Middle frontal gyrus (tissue), 1 donor: ENCODE measurements around the gene SNX9.

ENCODE experiments used
- DNase-seq: peaks from one replicate; pipeline ENCODE4 v3.0.0-alpha.2; 2015; ENCODE audit warnings: low spot score; ENCODE audit errors: extremely low spot score

SNX9 gene

DNA sequence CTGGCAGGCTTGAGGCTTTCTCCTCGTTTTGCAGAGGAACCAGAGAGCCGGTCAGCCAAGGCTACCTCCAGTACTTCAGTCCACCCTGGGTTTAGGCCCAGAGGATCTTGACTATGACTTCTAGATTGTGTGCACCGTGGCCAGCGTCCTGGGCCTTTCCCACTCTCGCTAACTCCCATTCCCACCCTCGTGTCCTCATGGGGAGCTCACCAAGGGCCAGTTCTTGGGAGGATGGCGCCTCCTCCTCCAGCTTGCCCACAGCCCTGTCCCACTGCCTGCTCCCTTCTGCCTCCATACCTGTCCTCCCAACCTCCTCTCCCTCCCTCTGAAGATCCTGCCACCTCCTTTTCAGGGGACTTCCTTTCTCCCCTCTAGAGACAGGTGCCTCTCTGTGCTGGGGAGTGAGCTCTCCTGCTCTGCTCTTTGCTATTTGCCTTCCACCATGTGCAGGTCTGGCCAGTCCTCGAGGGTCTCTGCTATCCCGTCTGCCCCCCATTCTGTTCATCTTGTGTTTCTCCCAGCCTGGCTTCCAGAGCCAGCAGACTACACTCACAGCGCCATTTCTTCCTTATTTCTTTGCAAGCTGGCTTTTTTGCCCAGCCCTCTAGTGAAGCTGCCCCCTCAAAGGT, 154.2 kb downstream of the SNX9 start:
- DNase-seq = no peak

DNA sequence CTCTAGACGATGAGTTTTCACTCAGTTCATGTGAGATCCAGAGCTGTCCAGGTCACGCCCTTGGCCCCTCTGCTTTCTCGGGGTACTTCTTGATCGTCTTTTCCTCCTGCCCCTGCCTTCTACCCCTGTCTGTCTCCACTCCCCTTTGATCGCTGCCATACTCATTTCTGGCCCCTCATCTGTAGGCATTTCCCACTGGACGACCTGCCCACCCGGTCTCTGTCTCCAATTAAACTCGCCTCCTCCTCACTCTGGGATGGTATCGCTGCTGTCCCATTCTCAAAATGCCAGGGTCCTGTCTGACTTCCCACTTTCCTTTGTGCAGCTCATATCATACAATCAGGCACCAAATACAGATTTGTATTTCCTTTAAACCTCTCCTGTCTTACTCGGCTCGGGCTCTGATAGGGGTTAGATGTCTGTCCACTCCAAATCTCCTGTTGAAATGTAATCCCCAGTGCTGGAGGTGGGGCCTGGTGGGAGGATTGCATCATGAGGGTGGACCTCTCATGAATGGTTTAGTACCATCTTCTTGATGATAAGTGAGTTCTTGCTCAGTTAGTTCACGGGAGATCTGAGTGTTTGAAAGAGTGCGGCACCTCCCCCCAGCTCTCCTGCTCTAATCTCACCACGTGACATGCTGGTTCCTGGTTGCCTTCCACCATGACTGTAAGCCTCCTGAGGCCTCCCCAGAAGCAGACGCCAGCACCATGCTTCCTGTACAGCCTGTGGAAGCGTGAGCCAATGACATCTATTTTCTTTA, 155.2 kb downstream of the SNX9 start:
- DNase-seq = no peak

DNA sequence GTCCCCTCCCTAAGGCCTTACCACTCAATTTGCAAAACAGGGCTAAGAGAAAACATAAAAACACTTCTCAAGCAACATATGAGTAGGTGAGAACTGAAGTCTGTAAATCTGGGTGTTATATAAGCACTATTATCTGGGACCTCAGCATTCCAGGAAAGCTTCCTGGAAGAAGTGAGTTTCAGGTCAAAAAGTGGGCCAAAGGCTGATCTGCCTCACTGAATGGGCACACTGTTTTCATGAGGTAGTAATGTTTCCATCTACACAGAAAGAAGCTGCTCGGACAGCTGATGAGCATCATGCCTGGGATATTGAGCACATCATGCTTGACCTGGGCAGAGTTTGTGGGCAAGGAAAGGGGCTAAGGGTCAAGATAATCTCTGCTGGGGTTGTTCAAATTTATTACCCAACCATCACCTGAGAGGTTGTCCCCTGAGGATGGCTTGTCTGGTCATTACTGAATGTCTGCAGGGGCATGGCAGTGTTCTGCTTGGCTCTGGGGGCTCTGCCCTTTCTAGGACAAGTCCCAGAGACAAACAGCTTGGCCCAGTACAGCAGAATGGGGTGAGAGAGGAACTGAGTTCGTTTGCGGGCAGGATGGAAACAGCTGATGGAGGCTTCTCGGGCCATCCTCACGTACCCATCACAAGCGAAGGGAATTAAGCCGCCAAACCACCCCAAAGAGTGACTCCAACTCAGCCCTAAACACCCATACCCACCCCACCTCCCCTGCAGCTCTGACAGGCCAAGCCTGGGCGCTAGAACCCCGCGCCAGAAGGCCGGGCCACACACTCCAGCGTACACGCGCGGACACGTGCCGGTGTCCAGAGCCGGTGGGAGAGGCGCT, 157.5 kb downstream of the SNX9 start:
- DNase-seq = no peak

DNA sequence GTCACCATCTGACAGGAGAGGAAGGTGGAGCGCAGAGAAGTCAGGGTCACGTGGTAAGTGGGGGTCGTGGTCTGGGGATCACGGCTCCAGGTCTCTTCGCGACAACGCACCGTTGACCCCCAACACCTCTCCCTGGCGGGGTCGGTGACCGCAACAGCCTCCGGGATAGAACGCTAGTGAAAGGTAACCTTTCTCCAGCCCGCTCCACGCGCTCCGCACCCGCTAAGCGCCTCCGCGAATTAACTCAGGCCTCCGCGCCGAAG, 158.0 kb downstream of the SNX9 start:
- DNase-seq = no peak

DNA sequence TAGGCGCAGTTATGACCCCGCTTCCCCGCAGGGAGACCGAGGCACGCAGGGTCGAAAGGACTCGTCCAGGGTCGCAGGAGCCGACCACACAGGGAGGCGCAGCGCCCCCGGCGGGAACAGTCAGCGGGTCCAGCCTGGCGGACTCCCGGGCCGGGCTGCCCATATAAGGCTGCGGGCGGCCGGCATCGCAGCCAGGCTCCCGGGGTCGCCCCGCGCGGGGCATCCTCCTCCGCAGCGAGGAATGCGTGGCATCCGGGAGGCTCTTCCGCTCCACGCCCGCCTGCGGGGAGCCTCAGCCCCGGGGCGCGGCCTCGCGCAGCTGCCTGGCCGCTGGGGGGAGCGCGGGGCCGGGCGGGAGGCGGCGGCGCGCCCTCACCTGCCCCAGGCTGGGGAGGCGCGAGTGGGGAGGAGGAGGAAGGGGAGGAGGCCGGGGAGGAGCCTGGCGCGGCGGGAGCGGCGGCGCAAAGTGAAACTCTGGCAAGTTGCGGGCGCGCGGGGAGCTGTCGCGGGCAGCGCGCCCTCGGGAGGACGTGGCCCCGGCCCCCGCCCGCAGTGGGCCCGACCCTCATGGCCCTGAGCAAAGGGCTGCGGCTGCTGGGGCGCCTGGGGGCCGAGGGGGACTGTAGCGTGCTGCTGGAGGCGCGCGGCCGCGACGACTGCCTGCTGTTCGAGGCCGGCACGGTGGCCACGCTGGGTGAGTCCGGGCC, 158.5 kb downstream of the SNX9 start, which contains the start of gene SYNJ2:
Gene SYNJ2 (plus strand): TSS at position 469 of the 707 bp plus-strand sequence. CDS start 99 bp downstream, at position 568.
- no peak for DNase-seq

DNA sequence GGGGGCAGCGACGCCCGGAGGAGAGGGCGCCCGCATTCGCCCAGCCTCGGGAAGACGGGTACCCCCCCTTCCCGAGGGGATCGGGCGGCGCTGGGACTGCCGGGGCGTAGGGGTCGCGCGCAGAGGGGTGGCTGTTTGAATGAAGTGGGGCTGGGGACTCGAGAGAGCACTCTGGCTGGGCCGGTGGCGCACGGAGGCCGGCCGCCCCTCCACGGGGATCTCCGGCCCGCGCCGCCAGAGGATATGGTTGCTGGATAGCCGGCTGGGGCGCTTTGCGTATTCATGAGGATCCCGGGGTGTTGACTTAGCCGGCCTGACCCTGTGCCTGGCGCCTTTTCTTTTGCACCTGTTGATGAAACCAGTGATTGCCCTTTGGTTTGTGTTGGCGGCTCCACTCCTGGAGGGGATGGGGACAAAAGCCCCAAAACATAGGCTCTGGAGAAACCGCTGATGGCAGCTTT, 159.1 kb downstream of the SNX9 start:
- DNase-seq = no peak

DNA sequence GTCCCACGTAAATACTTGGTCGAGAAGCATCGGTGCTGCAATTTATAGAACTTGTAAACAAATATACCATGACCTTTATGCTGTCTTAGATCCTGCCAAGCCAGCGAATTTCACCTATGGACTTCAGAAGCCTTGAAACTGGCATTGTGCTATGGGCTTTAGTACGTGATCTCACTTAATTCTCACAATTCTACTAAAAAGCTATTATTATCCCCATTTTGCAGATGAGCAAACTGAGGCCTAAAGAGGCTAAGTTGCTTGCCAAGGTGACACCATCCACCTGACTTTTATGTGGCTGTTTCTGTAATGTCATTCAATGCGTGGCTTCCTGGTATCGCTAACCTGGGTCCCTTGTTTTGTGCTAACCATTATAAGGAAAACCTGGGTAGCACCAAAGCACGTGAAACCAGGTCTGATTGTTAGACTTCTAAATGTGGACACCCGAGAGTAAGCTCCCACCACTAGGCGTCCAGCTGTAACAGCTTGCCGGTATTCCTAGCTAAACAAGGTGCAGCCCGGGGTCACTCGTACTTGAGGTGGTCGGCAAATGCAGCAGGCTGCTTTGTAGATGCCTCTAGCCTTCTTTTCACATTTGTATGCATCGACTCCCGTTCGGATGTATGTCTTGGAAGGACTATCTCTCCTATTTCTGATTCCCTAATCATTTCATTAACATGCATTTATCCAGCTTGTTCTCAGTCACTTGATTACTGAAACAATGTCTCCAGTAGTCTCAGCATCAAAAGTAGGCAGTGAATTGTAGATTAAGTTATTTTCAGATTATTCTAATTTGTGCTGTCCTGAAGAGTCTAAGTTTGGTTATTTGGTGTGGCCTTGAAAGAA, 159.7 kb downstream of the SNX9 start:
- DNase-seq = no peak

DNA sequence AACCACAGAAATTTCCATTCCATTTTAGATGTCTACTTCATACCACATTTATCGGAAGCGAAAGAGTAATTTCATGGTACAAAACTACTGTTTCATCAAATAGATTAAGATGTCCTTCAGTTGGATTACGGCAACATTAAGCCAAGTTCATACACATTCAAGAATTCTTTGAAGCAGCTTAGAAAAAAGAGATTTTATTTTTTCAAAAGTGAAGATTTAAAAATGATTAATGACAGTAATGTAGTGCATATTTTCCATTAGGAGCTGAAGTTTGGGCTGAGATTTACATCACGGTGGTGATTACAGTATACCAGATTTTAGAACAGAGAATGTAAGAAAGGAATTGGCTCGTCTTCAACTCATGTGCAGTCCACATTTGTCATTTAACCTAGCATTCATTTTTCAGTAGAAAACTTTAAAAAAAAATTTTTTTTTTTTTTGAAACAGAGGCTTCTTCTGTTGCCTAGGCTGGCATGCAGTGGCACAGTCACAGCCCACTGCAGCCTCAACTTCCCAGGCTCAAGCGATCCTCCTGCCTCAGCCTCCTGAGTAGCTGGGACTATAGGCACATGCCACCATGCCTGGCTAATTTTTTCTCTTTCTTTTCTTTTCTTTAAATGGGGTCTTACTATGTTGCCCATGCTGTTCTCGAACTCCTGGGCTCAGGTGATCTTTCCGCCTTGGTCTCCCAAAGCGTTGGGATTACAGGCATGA, 160.5 kb downstream of the SNX9 start:
- DNase-seq = no peak

DNA sequence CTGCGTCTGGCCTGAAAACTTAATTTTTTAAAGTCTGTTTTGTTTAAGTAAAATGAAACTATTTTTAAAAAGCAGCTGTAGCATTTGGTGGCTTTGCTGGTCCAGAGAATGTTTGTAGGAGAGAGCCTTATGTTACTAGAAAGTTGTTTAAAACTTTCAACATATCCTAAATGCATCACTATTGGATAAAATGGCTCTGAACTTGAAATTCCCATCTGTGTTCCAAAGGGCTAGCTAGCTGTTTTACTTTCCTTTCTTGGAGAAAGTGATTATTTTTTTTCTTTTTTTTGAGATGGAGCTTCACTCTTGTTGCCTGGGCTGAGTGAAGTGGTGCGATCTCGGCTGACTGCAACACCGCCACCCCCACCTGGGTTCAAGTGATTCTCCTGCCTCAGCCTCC, 161.1 kb downstream of the SNX9 start:
- DNase-seq = no peak

DNA sequence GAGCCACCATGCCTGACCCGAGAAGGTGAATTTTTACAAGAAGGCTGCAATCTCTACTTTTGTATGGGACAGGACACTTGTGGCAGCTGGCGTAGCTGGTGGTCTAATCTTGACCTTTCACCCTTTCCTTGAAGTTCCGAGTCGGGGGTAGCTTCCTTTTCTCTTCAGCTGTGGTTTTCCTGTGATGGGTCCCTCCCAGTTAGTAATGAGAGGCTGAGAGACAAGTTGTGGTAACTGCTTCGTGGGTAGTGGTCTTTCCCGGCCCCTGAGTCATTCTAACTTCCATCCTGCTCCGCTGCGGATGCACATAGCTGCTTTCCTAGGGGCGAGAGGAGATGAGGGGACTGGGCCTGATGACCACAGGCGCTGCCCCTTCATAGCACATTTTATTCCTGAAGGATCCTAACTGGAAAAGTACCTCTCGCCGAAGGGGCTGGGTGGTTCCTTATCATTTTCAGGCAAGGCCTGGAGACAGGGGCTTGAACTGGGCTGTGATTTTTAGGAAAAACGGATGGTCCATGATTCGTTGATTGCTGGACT, 161.7 kb downstream of the SNX9 start:
- no peak for DNase-seq

DNA sequence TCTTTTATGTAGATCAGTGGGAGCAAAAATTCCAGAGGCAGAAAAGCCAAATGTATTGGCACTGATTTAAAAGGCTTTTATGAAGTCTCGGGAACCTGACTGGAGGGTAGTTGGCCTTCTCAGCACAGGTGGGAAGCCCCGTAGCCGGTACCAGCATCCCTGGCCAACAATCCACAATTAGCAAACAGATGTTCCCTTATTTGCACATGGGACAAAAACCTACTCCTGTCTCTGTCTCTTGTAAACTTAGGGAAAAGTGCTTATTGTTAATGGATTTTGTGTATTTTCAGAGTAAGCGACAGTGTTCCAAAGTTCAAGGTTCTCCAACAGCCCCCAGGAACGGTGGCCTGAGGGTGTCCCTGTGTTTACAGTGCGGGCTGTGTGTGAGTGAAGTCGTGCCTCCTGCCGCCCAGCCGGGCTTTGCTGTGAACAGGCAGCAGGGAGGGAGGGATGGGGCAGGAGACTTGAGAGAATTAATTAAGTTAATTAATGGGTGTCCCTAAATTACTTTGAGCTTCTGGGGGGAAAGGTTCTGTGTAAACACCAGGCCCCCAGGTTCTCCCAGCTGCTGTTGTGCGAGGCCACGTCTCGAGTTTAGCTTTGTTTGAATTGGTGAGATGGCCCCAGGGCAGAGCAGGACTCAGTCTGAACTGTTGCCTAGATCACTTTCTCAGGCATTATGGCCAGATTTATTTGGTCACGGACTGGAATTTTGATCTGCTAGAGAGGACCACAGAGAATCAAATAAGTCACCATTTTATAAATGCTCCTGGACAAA, 162.5 kb downstream of the SNX9 start:
- no peak for DNase-seq

DNA sequence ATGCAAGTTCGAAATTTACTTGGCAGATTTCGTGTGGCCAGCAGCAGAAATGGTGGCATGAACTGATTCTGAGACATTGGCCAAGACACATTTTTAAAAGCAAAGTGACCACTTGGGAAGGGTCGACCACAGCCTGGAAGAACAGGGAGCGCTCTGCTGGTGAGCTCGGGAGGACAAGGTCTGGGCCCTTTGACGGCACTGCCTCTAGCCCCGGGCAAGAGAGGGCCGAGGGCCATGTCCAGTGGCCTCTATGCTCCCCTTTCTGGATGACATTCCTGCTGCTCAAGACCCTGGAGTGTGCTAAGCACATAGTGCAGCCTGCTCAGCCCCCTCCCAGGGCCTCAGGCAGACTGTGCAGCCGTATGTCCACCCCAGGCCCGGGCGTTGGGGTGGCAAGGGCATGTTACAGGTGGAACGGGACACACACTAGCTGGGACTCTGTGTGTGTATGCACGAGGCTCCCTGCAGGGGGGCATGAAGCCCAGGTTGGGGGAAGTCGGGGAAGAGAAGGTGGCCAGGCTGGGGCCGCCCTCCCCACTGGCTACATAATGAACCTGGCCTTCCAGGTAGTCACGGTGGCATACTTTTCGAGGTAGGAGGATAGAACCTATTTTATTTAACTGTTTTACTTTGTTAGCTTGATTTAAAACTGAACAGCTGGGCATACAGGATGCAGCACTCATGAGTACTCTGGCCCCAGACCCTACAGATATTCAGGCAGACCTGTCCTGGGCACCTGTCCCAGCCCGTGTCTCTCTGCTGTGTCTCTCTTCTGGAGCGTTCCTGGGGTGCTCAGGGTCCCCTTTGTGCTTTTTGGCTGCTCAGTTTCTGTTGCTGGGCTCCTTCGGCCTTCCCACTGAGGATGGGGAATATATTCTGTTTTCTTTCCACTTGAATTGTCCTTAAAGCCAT, 165.0 kb downstream of the SNX9 start:
- DNase-seq = no peak

DNA sequence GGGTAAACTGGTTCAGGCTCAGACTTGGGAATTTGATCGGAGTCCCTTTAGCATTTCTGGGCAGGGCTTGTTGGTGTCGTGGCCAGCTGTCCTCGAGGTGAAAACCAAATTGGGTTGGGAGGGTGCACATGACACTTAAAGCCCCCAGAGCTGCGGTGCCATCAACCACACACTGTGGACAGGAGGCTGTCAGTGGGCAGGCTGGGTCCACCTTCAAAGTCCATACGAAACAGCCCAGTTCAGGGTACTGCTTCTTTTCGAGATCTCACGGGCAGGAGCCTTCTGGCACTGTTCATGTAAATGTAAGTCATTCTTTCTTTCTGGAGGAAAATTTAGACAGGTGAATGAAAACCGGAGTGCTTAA, 165.6 kb downstream of the SNX9 start:
- no peak for DNase-seq

DNA sequence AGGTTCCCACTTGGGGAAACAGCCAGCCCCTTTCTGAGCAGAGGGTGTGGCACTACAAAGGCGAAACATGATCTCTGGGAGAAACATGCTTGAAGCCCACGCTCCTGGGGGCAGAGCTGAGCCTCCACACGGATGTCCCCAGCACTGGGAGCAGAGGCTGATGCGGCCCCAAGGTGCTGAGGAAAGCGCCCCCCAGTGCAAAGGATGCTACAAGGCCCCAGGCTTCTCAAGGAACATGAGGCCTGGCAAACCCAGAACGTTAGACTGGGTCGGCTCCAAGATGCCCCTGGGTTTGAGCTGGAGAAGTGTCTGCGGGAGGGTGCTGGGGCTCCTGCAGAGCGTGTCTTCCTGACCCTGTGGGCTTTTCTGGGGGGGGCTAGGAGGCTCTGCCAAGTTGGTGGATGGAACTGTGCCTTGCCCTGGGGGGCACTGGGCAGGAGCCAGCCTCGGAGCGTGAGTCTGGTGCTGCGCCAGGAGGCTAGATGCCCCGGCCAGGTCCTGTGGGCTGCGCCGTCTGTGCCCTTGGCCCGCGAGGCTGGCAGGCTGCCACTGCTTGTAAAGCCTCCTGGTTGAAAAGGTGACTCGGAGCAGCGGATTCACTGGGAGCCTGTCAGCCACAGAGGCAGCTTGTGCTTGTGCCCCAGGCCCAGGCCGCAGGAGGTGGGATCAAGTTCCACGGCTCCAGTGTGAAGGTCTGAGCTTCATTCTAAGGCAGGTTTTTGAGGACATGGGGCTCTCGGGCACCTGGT, 166.7 kb downstream of the SNX9 start:
- no peak for DNase-seq

DNA sequence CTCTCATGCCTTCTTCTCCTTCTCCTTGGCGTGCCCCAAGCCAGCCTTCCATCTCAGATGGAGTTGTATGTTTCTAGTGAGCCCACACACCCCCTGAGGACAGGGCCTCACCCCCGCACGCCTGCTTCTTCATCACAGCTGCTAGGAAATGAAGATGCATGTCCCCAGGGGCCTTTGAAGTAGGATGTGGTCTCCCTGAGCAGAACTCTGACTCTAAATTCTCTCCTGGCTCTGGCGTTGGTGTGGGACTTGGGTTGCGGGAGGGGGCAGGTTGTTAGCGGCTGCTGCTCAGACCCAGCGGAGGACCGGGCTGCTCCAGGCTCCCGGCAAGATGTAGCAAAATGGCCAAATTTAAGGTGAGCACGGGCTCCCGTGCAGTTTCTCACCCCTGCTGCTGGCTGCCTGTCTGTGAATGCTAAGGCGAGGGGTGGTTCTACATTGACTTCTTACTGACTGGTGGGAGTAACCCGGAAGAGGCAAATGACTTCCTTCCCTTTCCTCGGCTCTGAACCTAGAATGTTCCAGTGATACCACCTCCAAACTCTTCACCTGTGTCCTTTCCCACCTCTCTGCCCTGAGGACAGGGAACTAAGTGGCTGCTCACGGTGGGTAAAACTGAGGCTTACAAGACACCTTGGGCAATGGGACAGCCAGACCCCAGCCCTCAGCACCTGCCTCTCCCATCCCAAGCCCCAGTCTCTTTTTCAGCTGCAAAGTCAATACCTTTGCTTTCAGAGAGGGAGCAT, 167.4 kb downstream of the SNX9 start:
- DNase-seq = no peak

DNA sequence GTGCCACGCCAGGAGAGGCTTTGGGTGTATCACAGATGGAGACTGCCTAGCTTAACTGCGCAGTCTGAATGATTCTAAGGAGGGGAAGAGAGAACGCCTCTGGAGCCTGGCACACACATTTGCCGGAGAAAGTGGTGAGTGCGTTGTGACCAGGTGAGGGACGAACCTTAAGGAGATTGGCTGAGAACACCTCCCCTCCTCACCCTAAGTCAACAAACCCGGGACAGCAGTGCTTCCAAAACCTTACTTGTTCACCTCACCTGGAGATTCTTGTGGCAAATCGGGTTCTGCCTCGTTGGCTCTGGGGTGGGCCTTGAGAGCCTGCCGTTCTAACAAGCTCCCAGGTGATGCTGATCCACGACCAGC, 168.0 kb downstream of the SNX9 start:
- DNase-seq = no peak

DNA sequence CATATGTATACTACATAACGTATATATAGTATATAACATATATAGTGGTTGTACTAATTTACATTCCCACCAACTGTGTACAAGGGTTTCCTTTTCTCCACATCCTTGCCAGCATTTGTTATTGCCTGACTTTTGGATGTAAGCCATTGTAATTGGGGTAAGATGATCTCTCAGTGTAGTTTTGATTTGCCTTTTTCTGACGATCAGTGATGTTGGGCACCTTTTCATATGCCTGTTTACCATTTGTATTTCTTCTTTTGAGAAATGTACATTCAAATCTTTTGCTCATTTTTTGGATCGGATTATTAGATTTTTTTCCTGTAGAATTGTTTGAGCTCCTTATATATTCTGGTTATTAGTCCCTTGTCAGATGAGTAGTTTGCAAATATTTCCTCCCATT, 170.0 kb downstream of the SNX9 start:
- DNase-seq = no peak
